ENCODE results near the gene HSD17B8. TPM values are rescaled to one million over a fixed set of nuclear protein-coding genes. Genes with fewer than 3 reads are reported as not detected.

The HSD17B8 gene
- total RNA-seq, 1 experiment from 2014 or later: 22.0 TPM

DNA sequence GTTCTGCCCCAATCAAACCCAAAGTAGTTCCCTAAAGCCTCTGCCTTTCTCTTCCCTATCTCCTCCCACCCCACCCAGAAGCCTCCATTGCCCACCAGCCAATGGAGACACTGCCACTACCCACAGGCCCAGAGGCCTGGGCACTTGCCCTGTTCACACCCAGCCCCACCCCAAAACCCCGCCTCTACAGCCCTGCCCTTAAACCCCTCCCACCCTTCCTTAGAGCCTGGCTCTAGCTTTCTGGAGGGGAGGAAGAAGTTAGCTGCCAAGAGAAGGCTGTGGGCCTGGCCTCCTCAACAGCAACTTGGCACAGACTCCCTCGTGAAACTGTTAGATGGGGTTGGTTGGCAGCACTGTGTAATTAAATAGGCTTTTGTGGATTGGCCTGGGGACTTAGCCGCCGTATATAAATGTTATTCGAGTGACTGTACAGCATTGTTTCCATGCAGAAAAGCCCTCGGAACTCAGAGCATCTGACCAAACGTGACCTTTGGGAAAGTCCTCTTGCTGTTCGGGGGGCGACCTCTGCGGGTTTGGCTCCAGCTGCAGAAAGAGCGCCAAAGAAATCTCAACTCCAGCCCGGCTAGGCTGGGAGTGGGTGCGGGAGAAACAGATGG is 43.6 kb upstream of the HSD17B8 start:
- TF ChIP-seq, protein P1, sequence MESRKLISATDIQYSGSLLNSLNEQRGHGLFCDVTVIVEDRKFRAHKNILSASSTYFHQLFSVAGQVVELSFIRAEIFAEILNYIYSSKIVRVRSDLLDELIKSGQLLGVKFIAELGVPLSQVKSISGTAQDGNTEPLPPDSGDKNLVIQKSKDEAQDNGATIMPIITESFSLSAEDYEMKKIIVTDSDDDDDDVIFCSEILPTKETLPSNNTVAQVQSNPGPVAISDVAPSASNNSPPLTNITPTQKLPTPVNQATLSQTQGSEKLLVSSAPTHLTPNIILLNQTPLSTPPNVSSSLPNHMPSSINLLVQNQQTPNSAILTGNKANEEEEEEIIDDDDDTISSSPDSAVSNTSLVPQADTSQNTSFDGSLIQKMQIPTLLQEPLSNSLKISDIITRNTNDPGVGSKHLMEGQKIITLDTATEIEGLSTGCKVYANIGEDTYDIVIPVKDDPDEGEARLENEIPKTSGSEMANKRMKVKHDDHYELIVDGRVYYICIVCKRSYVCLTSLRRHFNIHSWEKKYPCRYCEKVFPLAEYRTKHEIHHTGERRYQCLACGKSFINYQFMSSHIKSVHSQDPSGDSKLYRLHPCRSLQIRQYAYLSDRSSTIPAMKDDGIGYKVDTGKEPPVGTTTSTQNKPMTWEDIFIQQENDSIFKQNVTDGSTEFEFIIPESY (IDR thresholded peaks at IDR 0.05; ENCODE audit: extremely low read depth, insufficient replicate concordance, low read length): no peak
- TF ChIP-seq POLR2A (IDR thresholded peaks at IDR 0.05; ENCODE audit: borderline replicate concordance, extremely low read depth, insufficient read depth, insufficient read length) (peak; percentile 68), YY1 (IDR thresholded peaks at IDR 0.05; ENCODE audit: extremely low read depth, insufficient replicate concordance, low read depth, low read length) (no peak)
- Histone ChIP-seq H3K79me2 (ENCODE audit: insufficient read depth, low read length) (no peaks in the 10 kb centered on the region), H3K9ac (ENCODE audit: low read length) (peak overlapping the region; percentile 72; the same call in 1 of the 2 replicates), H3K9me2 (ENCODE audit: insufficient read depth) (no peaks in the 10 kb centered on the region), H3K4me3 (replicated peaks in 1 of 2; ENCODE audit: low read depth in 1 of 2, low read length in 2 of 2) (peak overlapping the region; percentile 52 to 61), H2AFZ (ENCODE audit: low read depth, low read length, poor library complexity, severe bottlenecking) (peak overlapping the region; percentile 76), H3K36me3 (ENCODE audit: control insufficient read depth in 1 of 2, insufficient read depth in 2 of 2, low read length in 2 of 2) (no peaks in the 10 kb centered on the region), H3K27me3 (ENCODE audit: insufficient read depth, low read length) (no peaks in the 10 kb centered on the region), H3K9me3 (ENCODE audit: control insufficient read depth in 1 of 2, insufficient read depth in 1 of 2, low read depth in 1 of 2, low read length in 2 of 2) (no peaks in the 10 kb centered on the region), H3K4me2 (ENCODE audit: low read length) (peak overlapping the region; percentile 95), H3K4me1 (ENCODE audit: control insufficient read depth in 1 of 2, insufficient read depth in 2 of 2, low read length in 2 of 2) (peaks cover 11 to 29% of the 10 kb centered on the region in 2 experiments), H4K20me1 (ENCODE audit: insufficient read depth) (no peaks in the 10 kb centered on the region), H3K27ac (ENCODE audit: low read depth, low read length) (peak overlapping the region; percentile 40)
- POLR2A ChIA-PET: no interaction called here
- no TSS peak for BruUV-seq (replicated peaks)
- RAD21 ChIA-PET (ENCODE audit: low non-redundant PET in 1 of 2, low total read pairs in 2 of 2, uncharacterized antibody in 2 of 2, unreplicated experiment in 2 of 2): interaction anchor here (0.6 to 1.1 kb wide), 6 partner anchors 10 to 114 kb away, joined by 3 to 6 read pairs (median 4); no protein-coding TSS in a partner anchor
- CTCF ChIA-PET: interaction anchor here (0.6 to 4.9 kb wide), 8 partner anchors 12 to 139 kb away, joined by 3 to 31 read pairs (median 6); partner anchors contain the start of gene HSD17B8
- ATAC-seq: peak; percentile 81
- intact Hi-C loops (cut with micrococcal nuclease): loop anchor here (1.0 kb wide), 2 partner anchors 36 to 87 kb away; no protein-coding TSS in a partner anchor
- peak; percentile 52 for DNase-seq (ENCODE audit: low read depth, low spot score)

Data from HCT116 (cell line).